Parathyroid adenoma (tissue), 2 donors: Measurements from ENCODE around the gene SEC31A.
"Not testable (repeated sequence)": the region's sequence is repeated elsewhere in the genome, so short reads cannot be mapped to it uniquely, and the experiment has no call there.

Experiments used
- H2AFZ ChIP-seq: fragments of 300-600 bp; sonication (generic); one replicate; pipeline ENCODE4 v1.7.0; 2017; ENCODE audit warnings: antibody characterized with exemption, mild to moderate bottlenecking
- H3K27ac ChIP-seq: fragments of 300-600 bp; sonication (generic); one replicate; pipeline ENCODE4 v1.7.0; 2017
- H3K27me3 ChIP-seq: fragments of 300-600 bp; sonication (generic); one replicate; pipeline ENCODE4 v1.7.0; 2017; ENCODE audit warnings: low read length; ENCODE audit not compliant: control insufficient read depth, insufficient read depth
- H3K36me3 ChIP-seq: fragments of 300-600 bp; sonication (generic); one replicate; pipeline ENCODE4 v1.7.0; 2017; ENCODE audit warnings: low read length; ENCODE audit not compliant: control insufficient read depth, insufficient read depth
- H3K4me1 ChIP-seq: fragments of 300-600 bp; sonication (generic); one replicate; pipeline ENCODE4 v1.7.0; 2017; ENCODE audit warnings: control low read depth
- H3K4me2 ChIP-seq: fragments of 300-600 bp; sonication (generic); one replicate; pipeline ENCODE4 v1.7.0; 2017; ENCODE audit warnings: low read length
- H3K4me3 ChIP-seq: fragments of 300-600 bp; sonication (generic); one replicate; pipeline ENCODE4 v1.7.0; 2017; ENCODE audit warnings: low read depth, low read length
- H3K79me2 ChIP-seq: fragments of 300-600 bp; sonication (generic); one replicate; pipeline ENCODE4 v1.7.0; 2017; ENCODE audit warnings: control low read depth
- H3K9ac ChIP-seq: fragments of 300-600 bp; sonication (generic); one replicate; pipeline ENCODE4 v1.7.0; 2017; ENCODE audit warnings: mild to moderate bottlenecking
- H3K9me3 ChIP-seq: fragments of 300-600 bp; sonication (generic); one replicate; pipeline ENCODE4 v1.7.0; 2017; ENCODE audit warnings: low read length; ENCODE audit not compliant: control insufficient read depth
- CTCF ChIP-seq: fragments of 300-600 bp; sonication (generic); IDR thresholded peaks from one replicate; pipeline ENCODE4 v1.7.0; 2017; ENCODE audit warnings: antibody characterized with exemption, mild to moderate bottlenecking
- donor health status: primary hyperparathyroidism.

SEC31A gene

GRCh38 chr4:82842593-82842992, 48.4 kb downstream of the SEC31A start:
- Histone ChIP-seq H3K36me3 (no peaks in the 10 kb centered on the region), H3K27me3 (no peaks in the 10 kb centered on the region), H3K79me2 (no peaks in the 10 kb centered on the region), H2AFZ (no peak overlapping the region), H3K9ac (no peak overlapping the region), H3K4me3 (no peak overlapping the region), H3K27ac (no peak overlapping the region), H3K4me1 (no peaks in the 10 kb centered on the region), H3K9me3 (no peaks in the 10 kb centered on the region), H3K4me2 (no peak overlapping the region)
- TF ChIP-seq CTCF: no peak

- Histone ChIP-seq H3K9me3 (no peaks in the 10 kb centered on the region), H3K36me3 (no peaks in the 10 kb centered on the region), H3K27me3 (no peaks in the 10 kb centered on the region), H2AFZ (no peak overlapping the region), H3K4me2 (no peak overlapping the region), H3K27ac (no peak overlapping the region), H3K9ac (no peak overlapping the region), H3K79me2 (no peaks in the 10 kb centered on the region), H3K4me1 (no peaks in the 10 kb centered on the region), H3K4me3 (no peak overlapping the region)
- no peak for TF ChIP-seq CTCF
Measured at GRCh38 chr4:82839624-82840023, 51.3 kb downstream of the SEC31A start.

- Histone ChIP-seq H2AFZ (no peak overlapping the region), H3K9ac (no peak overlapping the region), H3K79me2 (no peaks in the 10 kb centered on the region), H3K9me3 (no peaks in the 10 kb centered on the region), H3K36me3 (no peaks in the 10 kb centered on the region), H3K4me1 (no peaks in the 10 kb centered on the region), H3K4me2 (no peak overlapping the region), H3K27ac (no peak overlapping the region), H3K4me3 (no peak overlapping the region), H3K27me3 (no peaks in the 10 kb centered on the region)
- no peak for TF ChIP-seq CTCF
Measured at GRCh38 chr4:82833696-82834313, 57.1 kb downstream of the SEC31A start.

- not testable (repeated sequence) for H3K27me3 ChIP-seq, H3K9ac ChIP-seq, H3K9me3 ChIP-seq, H2AFZ ChIP-seq, H3K4me2 ChIP-seq, H3K36me3 ChIP-seq, H3K4me1 ChIP-seq, H3K4me3 ChIP-seq, H3K79me2 ChIP-seq, H3K27ac ChIP-seq
Measured at GRCh38 chr4:82833060-82833459, 57.9 kb downstream of the SEC31A start.

GRCh38 chr4:82825425-82825824, 65.5 kb downstream of the SEC31A start:
- TF ChIP-seq CTCF: no peak
- Histone ChIP-seq H3K4me3 (no peak overlapping the region), H3K4me1 (no peaks in the 10 kb centered on the region), H3K4me2 (no peak overlapping the region), H3K36me3 (no peaks in the 10 kb centered on the region), H3K27me3 (no peaks in the 10 kb centered on the region), H3K9ac (no peak overlapping the region), H2AFZ (no peak overlapping the region), H3K9me3 (no peaks in the 10 kb centered on the region), H3K27ac (no peak overlapping the region), H3K79me2 (no peaks in the 10 kb centered on the region)
